Measurements from ENCODE around the gene CEP55.

DNA sequence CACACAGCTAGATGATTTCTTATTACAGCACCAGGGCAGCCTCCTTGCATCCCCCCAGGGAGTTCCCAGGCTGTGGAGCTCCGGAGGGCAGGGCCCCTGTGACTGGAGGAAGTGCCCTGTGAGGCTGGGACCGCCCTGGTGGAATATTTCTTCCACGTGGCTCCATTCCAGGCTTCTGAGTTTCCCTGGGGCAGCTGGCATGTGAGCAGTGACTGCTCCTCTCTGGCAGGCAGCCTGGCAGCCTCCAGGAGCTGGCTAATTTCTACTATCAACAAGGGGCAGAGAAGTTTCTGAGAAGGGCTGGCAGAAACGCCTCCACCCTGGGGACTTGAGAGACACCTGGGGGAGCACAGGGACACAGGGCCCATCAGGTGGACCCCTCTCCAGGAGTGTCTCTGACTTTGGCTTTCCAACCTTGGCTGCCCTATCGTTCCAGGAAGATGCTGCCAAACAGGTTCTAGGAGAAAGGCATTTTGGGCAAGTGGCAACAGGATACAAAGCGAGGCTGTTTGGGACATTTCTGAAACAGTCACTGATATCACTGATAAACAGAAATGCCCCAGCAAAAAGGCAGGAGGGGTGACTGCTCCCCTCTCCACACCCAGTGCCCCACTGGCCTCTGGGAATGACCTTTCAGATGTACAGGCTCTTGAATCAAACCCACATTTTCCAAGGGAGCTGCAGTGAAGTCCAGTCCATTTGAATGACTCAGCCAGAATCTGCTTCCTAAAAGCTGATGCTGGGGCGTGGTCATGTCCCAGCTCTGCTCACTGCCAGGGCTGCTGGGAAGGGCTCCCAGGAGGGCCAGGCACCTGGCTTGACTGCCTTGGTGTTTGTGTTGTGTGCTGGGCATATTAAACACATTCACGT is 30.4 kb upstream of the CEP55 start:
- TF ChIP-seq CTCF (IDR thresholded peaks at IDR 0.05) (no peak), POLR2A (IDR thresholded peaks at IDR 0.05) (no peak), POLR2AphosphoS5 (IDR thresholded peaks at IDR 0.05) (peak in 2 of 3 donors; percentile 54 to 79)

All from suprapubic skin (tissue), 4 donors.